SW480 (cell line): ENCODE data around the gene ARHGAP18.
"Not testable (repeated sequence)": the region's sequence is repeated elsewhere in the genome, so short reads cannot be mapped to it uniquely, and the experiment has no call there.

ENCODE experiments used
- DNase-seq: peaks from one replicate; pipeline ENCODE4 v3.0.0-alpha.2; 2016; ENCODE audit warnings: low spot score

ARHGAP18 gene

GRCh38 chr6:129577691-129578090 is 132.3 kb downstream of the ARHGAP18 start:
- no peak for DNase-seq

GRCh38 chr6:129576456-129576855 is 133.5 kb downstream of the ARHGAP18 start:
- DNase-seq, result no peak

DNA sequence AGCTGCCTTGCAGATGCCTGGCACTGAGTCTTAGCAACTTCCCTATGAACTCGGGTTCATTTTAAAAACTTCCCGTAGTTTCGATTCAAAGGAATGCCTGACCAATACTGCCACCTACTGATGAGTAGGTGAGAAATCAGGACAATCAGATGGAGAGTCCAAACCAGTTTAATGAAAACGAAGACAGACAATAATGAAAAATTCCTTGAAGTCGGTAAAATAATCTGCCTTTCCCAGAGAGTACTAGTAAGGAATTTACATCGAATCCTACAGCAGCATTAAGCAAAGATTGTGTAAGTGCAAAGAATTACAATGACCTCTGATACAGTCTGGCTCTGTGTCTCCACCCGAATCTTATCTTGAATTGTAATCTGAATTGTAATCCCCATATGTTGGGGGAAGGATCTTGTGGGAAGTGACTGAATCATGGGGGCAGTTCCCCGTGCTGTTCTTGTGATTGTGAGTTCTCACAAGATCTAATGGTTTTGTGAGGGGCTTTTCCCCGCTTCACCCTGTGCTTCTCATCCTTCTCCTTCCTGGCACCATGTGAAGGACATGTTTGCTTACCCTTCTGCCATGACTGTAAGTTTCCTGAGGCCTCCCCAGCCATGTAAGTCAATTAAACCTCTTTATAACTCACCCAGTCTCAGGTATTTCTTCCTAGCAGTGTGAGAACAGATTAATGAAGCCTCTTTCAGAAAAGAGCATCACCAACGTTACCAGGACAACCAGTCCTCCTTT is 134.4 kb downstream of the ARHGAP18 start:
- DNase-seq, result peak; percentile 44

- DNase-seq, result not testable (repeated sequence)
These were observed 135.4 kb downstream of the ARHGAP18 start for GRCh38 chr6:129574605-129575004.

- DNase-seq, result not testable (repeated sequence)
These were observed 139.0 kb downstream of the ARHGAP18 start for GRCh38 chr6:129570929-129571328.

DNA sequence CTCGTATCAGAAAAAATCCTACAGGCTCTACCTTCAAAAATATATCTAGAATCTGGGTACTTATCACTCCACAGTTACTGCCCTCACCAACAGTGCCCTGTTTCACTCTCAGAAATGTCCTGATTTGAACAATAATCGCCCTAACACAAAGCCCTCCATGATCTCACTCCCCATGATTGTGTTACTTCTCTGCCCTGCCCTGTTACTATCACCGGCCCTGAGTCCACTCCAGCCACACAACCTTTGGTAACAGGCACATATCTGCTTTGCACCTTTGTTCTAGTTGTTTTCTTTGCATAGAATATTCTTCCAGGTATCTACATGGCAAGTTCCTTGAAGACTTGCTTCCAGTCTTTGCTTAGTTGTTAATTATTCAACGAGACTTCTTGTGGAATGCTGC is 142.0 kb downstream of the ARHGAP18 start:
- DNase-seq, result no peak

GRCh38 chr6:129567374-129567773 is 142.6 kb downstream of the ARHGAP18 start:
- no peak for DNase-seq

- no peak for DNase-seq
These were observed 144.2 kb downstream of the ARHGAP18 start for GRCh38 chr6:129565811-129566210.

DNA sequence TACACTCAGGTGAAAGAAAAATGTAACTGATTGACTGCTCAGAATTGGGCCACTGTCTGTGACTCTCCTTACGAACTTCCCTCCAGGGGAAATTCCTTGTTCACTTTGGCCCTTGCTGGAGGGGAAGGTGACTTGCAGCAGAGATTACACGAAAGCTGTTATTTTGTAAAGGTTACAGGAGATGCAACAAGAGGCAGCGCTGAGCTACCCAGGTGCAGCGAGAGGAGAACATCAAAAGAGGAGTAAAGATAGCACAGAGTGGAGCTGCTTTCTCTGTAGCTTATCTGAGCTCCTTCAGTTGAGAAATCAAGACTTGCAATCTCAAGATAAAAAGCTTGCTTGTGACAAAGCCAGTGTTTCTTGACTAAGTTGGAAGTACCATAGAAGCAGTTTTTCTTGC is 144.6 kb downstream of the ARHGAP18 start:
- DNase-seq, result no peak

- no peak for DNase-seq
These were observed 151.7 kb downstream of the ARHGAP18 start for GRCh38 chr6:129558248-129558647.

DNA sequence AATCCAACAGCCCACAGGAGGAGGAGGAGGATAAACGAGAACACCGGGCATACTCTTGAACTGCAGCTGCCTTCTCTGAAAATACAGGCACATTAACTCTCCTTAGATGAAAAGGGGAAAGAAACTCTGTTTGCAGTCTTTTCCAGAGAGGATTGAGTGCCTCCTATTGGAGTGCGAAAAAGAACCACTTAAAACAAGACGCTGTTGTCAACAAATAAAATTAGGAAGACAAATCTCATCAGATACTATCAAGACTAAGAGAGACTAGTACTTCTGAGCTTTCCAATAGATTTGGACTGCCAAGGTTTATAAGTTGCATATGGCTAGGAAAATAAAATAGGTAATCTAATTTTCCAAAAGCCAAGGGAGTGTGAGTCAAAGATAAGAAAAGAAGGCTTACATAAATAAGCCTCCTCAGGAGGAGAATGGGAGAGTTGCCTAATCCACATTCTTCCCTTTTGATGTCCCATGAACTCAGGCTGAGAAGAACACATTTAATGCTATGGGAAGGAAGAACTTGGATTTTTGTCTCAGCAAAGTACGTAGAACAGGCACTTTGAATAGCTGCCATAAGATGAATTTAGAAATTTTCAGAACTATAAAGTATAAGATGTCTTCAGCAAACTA is 154.7 kb downstream of the ARHGAP18 start:
- no peak for DNase-seq

GRCh38 chr6:129552413-129552812 is 157.6 kb downstream of the ARHGAP18 start:
- no peak for DNase-seq

DNA sequence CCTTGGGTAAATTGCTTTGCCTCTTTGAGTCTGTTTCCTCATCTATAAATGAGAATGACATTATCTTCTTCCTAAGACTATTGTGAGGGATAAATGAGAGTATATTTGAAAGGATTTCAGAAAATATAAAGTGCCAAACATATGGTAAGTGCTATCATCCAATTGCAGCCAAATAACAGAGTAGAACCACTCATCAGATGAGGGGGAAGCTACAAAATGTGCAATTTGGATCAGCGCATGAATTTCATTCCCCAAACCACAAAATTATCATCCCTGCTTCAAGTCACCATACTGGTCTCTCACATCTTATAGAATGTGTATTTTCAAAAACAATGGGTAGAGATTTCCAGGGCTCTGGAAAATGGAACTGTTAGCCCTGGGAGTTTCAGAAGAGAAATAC is 158.5 kb downstream of the ARHGAP18 start:
- DNase-seq, result no peak

GRCh38 chr6:129546702-129547101 is 163.3 kb downstream of the ARHGAP18 start:
- DNase-seq, result no peak

DNA sequence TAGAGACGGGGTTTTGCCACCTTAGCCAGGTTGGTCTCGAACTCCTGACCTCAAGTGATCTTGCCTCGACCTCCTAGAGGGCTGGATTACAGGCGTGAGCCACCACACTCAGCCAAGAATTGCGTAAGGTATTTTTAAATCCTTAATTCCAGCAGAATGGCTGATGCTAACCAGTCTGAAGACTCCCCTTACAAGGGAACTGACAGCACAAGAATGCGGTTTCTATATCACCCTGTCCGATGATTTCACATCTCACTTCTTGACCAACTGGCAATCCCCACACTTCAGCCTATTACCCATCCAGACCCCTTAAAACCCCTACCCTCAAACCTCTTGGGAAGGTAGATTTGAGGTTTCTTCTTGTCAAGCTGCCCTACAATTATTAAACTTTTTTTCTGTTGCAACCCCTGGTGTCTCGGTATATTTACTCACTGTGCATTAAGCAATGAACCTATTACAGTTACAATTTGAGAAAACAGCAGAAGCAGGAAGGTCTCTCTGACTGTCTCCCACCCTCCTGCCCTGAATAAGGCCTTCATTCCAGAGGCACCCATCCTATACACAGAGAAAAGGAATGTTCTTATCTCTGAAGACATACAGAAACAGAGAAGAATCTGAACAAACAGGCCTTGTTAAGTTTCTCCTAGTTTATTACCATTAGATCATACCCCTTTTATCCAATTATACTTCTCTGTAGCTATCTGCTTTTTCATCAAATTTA is 164.9 kb downstream of the ARHGAP18 start:
- DNase-seq, result no peak

DNA sequence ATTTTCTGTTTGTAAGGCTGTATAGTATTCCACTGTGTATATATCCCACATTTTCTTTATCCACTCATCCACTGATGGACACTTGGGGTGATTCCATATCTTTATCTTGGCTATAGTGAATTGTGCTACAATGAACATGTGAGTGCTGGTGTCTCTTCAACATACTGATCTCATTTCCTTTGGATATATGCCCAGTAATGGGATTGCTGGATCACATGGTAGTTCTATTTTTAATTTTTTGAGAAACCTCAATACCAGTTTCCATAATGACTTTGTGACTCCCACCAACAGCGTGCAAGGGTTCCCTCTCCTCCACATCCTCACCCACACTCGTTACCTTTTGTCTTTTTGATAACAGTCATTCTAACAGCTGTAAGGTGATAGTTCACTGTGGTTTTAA is 166.0 kb downstream of the ARHGAP18 start:
- DNase-seq, result no peak

DNA sequence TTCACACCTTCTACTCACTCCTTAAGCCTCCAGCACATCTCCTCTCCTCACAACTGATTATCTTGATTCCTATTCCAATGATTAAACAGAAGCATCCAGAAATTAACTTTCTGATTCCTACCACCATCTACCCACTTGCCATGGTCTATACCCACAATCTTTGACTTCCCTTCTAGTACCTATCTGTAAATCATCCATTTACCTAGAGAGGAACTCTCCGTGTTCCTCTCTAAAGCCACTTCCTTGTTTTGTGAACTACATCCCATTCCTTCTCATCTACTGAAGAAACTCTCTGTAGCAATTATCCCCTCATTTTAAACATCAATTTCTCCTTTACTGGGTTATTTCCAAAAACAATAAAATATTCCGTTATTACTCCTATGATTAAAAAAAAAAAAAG is 167.3 kb downstream of the ARHGAP18 start:
- DNase-seq, result no peak

DNA sequence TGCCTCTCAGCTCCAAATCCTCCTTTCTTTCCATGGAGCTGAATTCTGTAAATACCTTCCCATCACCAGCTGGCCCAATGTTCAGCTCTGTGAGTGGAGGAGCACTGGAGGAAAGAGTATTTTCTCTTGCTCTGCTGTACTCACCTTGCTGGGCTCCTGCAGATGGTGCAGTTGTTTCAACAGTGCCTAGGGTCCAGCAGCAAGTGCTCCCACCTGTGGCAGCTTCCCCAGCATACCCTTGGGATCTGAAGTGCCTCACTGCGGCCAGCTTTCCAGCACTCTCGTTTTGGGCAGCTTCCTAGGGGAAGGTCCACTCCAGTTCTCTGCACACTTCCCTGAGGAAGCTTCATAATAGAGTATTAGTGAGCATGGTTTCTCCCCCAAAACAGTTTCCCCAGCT is 170.9 kb downstream of the ARHGAP18 start:
- no peak for DNase-seq

DNA sequence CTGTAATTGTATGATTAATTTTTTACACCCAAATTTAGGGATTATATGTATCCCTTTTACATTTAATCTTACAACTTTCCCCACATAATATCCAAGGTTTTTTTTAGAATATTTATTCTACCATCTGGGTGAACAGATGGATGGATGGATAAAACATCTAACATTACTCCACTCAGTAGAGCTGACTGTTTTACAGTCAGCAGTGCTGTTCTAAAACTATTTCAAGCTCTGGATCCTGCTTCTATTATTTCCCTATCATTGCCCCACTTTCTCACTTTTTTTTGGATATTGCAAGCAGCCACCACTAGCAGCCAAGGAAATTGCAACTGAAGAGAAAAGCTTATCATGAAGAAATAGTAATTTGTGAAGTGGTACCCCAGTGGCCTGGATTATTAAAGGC is 173.7 kb downstream of the ARHGAP18 start:
- no peak for DNase-seq

DNA sequence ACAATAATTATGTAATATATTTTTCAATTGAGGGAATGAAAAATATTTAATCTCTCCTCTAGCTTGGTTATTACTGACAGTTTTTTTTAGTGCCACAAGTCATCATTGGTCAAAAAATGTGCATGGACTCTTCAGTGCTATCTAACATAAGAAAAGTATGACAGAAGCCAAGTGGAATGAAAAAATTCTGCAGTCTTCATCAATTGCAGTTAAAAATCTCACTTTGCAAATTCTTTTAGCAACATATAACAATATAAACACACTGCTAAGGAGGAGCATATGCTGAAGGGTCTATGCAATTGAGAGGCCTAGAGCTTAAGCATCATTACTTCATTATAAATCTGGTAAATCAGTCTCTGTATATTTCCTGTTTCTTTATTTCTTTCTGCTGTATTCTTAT is 175.1 kb downstream of the ARHGAP18 start:
- DNase-seq, result no peak
